GM12878 (cell line): ENCODE results near the gene LST1. TPM values are rescaled to one million over a fixed set of nuclear protein-coding genes. Genes with fewer than 3 reads are reported as not detected.

Experiments used
- BCL11A ChIP-seq: IDR thresholded peaks from 2 replicates; pipeline ENCODE4 v1.6.1; 2011; ENCODE audit warnings: low read depth, low read length
- BMI1 ChIP-seq: fragments of 450-650 bp; IDR thresholded peaks from 2 replicates; pipeline ENCODE4 v1.6.1; 2016; ENCODE audit warnings: mild to moderate bottlenecking, moderate library complexity, borderline replicate concordance
- HDAC2 ChIP-seq: fragments of 200-600 bp; sonication (generic); IDR thresholded peaks from 2 replicates; pipeline ENCODE4 v1.6.1; 2017
- IKZF1 ChIP-seq: fragments of 450-650 bp; conservative IDR thresholded peaks from 2 replicates; pipeline ENCODE4 v1.6.1; 2017; ENCODE audit warnings: antibody characterized with exemption, mild to moderate bottlenecking
- LARP7 ChIP-seq: fragments of 450-650 bp; IDR thresholded peaks from 2 replicates; pipeline ENCODE4 v1.6.1; 2017; ENCODE audit warnings: mild to moderate bottlenecking
- NFYB ChIP-seq: IDR thresholded peaks from 2 replicates; pipeline ENCODE4 v1.6.1; 2011; ENCODE audit warnings: low read depth, mild to moderate bottlenecking, low read length, improper control_type of control experiment, moderate library complexity; ENCODE audit not compliant: insufficient read depth
- NR2C2 ChIP-seq: IDR thresholded peaks from 2 replicates; pipeline ENCODE4 v1.6.1; 2011; ENCODE audit warnings: borderline replicate concordance, low read depth; ENCODE audit not compliant: control insufficient read depth, insufficient read length
- NR2F1 ChIP-seq: fragments of 450-650 bp; conservative IDR thresholded peaks from 2 replicates; pipeline ENCODE4 v1.6.1; 2017; ENCODE audit warnings: mild to moderate bottlenecking
- RB1 ChIP-seq: fragments of 450-650 bp; formaldehyde crosslinking; IDR thresholded peaks from 2 replicates; pipeline ENCODE4 v1.6.1; 2017; ENCODE audit warnings: mild to moderate bottlenecking, borderline replicate concordance
- SMAD1 ChIP-seq: fragments of 450-650 bp; IDR thresholded peaks from 2 replicates; pipeline ENCODE4 v1.6.1; 2018; ENCODE audit warnings: mild to moderate bottlenecking, low read depth; ENCODE audit not compliant: partially characterized antibody
- SP1 ChIP-seq: IDR thresholded peaks from one replicate; pipeline ENCODE4 v1.6.1; 2011; ENCODE audit warnings: low read depth, low read length
- SPI1 ChIP-seq: IDR thresholded peaks from 2 replicates; pipeline ENCODE4 v1.6.1; 2011; ENCODE audit warnings: low read depth, mild to moderate bottlenecking, low read length, moderate library complexity, borderline replicate concordance; ENCODE audit not compliant: insufficient read depth
- YY1 ChIP-seq: IDR thresholded peaks from 2 replicates; pipeline ENCODE4 v1.6.1; 2011; ENCODE audit warnings: low read depth, mild to moderate bottlenecking, low read length
- ZSCAN29 ChIP-seq: fragments of 450-650 bp; IDR thresholded peaks from 2 replicates; pipeline ENCODE4 v1.6.1; 2017; ENCODE audit warnings: mild to moderate bottlenecking, moderate library complexity
- polyA plus RNA-seq, 11 experiments: library from polyadenylated mRNA; depleted of rRNA in 4 of 11; unstranded in 6 of 11; stranded (reverse) in 5 of 11; fragments of >200 nt; fragmentation: Nextera tagmentation in 4 of 11; fragmentation: Illumina TruSeq in 1 of 11; extraction: Ambion mirVana in 4 of 11; extraction: Trizol in 1 of 11; gene quantifications; 1 replicate in 1 of 11; 2 replicates in 10 of 11; pipeline versions ENCODE4 v1.2.1 to v1.2.3, GENCODE V29; 2011 to 2016; ENCODE audit warnings: inconsistent platforms in 2 of 11, missing spikeins in 2 of 11, low read depth in 1 of 11
- total RNA-seq, 4 experiments: library from RNA; depleted of rRNA in 3 of 4; stranded (reverse); fragments of >200 nt in 3 of 4; fragmentation: Illumina TruSeq in 1 of 4; extraction: Trizol in 1 of 4; gene quantifications; 2 replicates each; pipeline versions ENCODE4 v1.2.1 to v1.2.3, GENCODE V29; 2013 to 2021
- TF ChIP-seq, protein P1 (sequence below): fragments of 450-650 bp; formaldehyde crosslinking; IDR thresholded peaks from 2 replicates; pipeline ENCODE4 v1.4.0; 2022; ENCODE audit warnings: mild to moderate bottlenecking, moderate library complexity
- TF ChIP-seq, protein P2 (sequence below): IDR thresholded peaks from 2 replicates; pipeline ENCODE4 v1.6.1; 2011; ENCODE audit warnings: borderline replicate concordance, low read depth, mild to moderate bottlenecking, moderate library complexity, mixed read lengths, low read length; ENCODE audit not compliant: insufficient read depth; ENCODE audit errors: extremely low read length
- TF ChIP-seq, protein P3 (sequence below): IDR thresholded peaks from 2 replicates; pipeline ENCODE4 v1.6.1; 2011; ENCODE audit warnings: low read depth, low read length, improper control_type of control experiment, borderline replicate concordance
- TF ChIP-seq, protein P4 (sequence below): IDR thresholded peaks from 2 replicates; pipeline ENCODE4 v1.6.1; 2012; ENCODE audit warnings: low read length, inconsistent platforms
- TF ChIP-seq, protein P5 (sequence below): fragments of 450-650 bp; IDR thresholded peaks from 2 replicates; pipeline ENCODE4 v1.6.1; 2014; ENCODE audit warnings: mild to moderate bottlenecking
- TF ChIP-seq, protein P6 (sequence below): fragments of 450-650 bp; IDR thresholded peaks from 2 replicates; pipeline ENCODE4 v1.6.1; 2018; ENCODE audit warnings: mild to moderate bottlenecking, low read depth, moderate library complexity; ENCODE audit not compliant: partially characterized antibody

Gene LST1
- total and polyA plus RNA-seq, 10 of the 15 experiments (the other 5 are each of a cell fraction or from before 2014, with no cell fraction given) = 4.1 to 35.5 (median 16.4) TPM

DNA sequence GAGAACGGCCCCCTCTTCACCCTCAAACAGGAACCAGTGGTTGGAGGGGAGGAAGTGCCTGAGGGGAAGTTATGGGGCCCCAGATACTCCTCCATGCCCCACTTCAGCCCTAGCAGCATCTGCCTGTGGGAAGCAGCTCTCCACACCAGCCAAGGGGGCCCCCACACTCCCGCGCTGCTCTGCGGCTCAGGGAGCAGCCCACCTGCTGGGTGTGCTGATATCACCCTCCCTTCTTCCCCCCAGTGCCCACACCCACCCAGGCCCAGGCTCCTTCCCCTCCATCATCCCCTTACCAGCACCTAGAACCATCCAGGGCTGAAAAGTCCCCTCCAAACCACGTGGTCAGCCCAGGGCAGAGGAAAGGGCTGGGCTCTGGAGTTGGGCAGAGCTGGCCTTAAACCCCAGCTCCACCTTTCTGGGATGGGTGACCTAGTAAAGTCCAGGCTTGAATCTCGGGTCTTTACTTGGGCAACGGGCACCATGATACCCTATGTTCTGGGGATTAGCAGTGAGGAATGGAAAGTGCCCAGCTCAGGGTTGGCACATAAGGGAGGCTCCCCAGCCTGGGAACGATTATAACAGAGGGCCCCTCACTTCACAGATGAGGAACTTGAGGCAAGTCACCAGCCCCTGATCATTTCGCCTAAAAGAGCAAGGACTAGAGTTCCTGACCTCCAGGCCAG lies 663 bp downstream of the LST1 start (continued):
- TF ChIP-seq BCL11A = 0 out of 2 replicates have a peak, but pooled peaks have one; percentile 14
- TF ChIP-seq RB1 = no peak
- TF ChIP-seq, protein P1, sequence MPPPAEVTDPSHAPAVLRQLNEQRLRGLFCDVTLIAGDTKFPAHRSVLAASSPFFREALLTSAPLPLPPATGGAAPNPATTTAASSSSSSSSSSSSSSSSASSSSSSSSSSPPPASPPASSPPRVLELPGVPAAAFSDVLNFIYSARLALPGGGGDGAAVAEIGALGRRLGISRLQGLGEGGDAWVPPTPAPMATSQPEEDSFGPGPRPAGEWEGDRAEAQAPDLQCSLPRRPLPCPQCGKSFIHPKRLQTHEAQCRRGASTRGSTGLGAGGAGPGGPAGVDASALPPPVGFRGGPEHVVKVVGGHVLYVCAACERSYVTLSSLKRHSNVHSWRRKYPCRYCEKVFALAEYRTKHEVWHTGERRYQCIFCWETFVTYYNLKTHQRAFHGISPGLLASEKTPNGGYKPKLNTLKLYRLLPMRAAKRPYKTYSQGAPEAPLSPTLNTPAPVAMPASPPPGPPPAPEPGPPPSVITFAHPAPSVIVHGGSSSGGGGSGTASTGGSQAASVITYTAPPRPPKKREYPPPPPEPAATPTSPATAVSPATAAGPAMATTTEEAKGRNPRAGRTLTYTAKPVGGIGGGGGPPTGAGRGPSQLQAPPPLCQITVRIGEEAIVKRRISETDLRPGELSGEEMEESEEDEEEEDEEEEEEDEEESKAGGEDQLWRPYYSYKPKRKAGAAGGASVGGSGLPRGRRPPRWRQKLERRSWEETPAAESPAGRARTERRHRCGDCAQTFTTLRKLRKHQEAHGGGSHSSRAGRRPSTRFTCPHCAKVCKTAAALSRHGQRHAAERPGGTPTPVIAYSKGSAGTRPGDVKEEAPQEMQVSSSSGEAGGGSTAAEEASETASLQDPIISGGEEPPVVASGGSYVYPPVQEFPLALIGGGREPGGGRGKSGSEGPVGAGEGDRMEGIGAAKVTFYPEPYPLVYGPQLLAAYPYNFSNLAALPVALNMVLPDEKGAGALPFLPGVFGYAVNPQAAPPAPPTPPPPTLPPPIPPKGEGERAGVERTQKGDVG (CRISPR knock-in tag) = no peak
- TF ChIP-seq, protein P2, sequence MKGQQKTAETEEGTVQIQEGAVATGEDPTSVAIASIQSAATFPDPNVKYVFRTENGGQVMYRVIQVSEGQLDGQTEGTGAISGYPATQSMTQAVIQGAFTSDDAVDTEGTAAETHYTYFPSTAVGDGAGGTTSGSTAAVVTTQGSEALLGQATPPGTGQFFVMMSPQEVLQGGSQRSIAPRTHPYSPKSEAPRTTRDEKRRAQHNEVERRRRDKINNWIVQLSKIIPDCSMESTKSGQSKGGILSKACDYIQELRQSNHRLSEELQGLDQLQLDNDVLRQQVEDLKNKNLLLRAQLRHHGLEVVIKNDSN = peak; percentile 22
- TF ChIP-seq NR2F1 = 0 out of 2 replicates have a peak, but pooled peaks have one; percentile 18
- peak; percentile 84 for TF ChIP-seq SPI1
- TF ChIP-seq, protein P3, sequence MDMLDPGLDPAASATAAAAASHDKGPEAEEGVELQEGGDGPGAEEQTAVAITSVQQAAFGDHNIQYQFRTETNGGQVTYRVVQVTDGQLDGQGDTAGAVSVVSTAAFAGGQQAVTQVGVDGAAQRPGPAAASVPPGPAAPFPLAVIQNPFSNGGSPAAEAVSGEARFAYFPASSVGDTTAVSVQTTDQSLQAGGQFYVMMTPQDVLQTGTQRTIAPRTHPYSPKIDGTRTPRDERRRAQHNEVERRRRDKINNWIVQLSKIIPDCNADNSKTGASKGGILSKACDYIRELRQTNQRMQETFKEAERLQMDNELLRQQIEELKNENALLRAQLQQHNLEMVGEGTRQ = no peak
- TF ChIP-seq NFYB = no peak
- 0 out of 2 replicates have a peak, but pooled peaks have one; percentile 27 for TF ChIP-seq YY1
- TF ChIP-seq ZSCAN29 = no peak
- no peak for TF ChIP-seq LARP7
- TF ChIP-seq HDAC2 = no peak
- TF ChIP-seq, protein P4, sequence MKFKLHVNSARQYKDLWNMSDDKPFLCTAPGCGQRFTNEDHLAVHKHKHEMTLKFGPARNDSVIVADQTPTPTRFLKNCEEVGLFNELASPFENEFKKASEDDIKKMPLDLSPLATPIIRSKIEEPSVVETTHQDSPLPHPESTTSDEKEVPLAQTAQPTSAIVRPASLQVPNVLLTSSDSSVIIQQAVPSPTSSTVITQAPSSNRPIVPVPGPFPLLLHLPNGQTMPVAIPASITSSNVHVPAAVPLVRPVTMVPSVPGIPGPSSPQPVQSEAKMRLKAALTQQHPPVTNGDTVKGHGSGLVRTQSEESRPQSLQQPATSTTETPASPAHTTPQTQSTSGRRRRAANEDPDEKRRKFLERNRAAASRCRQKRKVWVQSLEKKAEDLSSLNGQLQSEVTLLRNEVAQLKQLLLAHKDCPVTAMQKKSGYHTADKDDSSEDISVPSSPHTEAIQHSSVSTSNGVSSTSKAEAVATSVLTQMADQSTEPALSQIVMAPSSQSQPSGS = no peak
- TF ChIP-seq BMI1 = no peak
- TF ChIP-seq, protein P5, sequence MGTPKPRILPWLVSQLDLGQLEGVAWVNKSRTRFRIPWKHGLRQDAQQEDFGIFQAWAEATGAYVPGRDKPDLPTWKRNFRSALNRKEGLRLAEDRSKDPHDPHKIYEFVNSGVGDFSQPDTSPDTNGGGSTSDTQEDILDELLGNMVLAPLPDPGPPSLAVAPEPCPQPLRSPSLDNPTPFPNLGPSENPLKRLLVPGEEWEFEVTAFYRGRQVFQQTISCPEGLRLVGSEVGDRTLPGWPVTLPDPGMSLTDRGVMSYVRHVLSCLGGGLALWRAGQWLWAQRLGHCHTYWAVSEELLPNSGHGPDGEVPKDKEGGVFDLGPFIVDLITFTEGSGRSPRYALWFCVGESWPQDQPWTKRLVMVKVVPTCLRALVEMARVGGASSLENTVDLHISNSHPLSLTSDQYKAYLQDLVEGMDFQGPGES = no peak
- TF ChIP-seq SMAD1 = no peak
- TF ChIP-seq, protein P6, sequence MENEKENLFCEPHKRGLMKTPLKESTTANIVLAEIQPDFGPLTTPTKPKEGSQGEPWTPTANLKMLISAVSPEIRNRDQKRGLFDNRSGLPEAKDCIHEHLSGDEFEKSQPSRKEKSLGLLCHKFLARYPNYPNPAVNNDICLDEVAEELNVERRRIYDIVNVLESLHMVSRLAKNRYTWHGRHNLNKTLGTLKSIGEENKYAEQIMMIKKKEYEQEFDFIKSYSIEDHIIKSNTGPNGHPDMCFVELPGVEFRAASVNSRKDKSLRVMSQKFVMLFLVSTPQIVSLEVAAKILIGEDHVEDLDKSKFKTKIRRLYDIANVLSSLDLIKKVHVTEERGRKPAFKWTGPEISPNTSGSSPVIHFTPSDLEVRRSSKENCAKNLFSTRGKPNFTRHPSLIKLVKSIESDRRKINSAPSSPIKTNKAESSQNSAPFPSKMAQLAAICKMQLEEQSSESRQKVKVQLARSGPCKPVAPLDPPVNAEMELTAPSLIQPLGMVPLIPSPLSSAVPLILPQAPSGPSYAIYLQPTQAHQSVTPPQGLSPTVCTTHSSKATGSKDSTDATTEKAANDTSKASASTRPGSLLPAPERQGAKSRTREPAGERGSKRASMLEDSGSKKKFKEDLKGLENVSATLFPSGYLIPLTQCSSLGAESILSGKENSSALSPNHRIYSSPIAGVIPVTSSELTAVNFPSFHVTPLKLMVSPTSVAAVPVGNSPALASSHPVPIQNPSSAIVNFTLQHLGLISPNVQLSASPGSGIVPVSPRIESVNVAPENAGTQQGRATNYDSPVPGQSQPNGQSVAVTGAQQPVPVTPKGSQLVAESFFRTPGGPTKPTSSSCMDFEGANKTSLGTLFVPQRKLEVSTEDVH = no peak
- peak; percentile 61; the same call in 1 of the 2 replicates for TF ChIP-seq IKZF1
- no peak for TF ChIP-seq NR2C2
- TF ChIP-seq SP1 = peak; percentile 27
